HepG2 (cell line): ENCODE data around the gene MRPS25. TPM values are rescaled to one million over a fixed set of nuclear protein-coding genes. Genes with fewer than 3 reads are reported as not detected.

Experiments used
- ATAC-seq: fragments of 200-7000 bp; cut with Tn5 transposase; 3 replicates; pipeline ENCODE4 v1.9.1; 2020; ENCODE audit warnings: mild to moderate bottlenecking, moderate library complexity
- BruUV-seq: library from RNA; stranded (reverse); fragments of 400-500 nt; replicated peaks from 2 replicates; lab custom pipeline; 2021; lab: Mats Ljungman, UMichigan
- CTCF ChIA-PET: fragments of 300-600 bp; formaldehyde crosslinking; extraction: SDS; loops from one replicate; lab custom pipeline; 2021; ENCODE audit warnings: low total read pairs, inconsistent platforms, low intra/inter-chr PET ratio; lab: Yijun Ruan, JAX
- POLR2A ChIA-PET: fragments of 350-600 bp; sonication (Branson Sonifier 250); formaldehyde crosslinking; loops from one replicate; lab custom pipeline; 2020; ENCODE audit warnings: antibody characterized with exemption, inconsistent platforms; lab: Yijun Ruan, JAX
- DNase-seq: peaks from one replicate; pipeline ENCODE4 v3.0.0-alpha.2; 2015; ENCODE audit warnings: low spot score
- FAIRE-seq: peaks from 3 replicates; lab custom pipeline; 2011; peaks lifted over from hg19 to GRCh38; lab: Jason Lieb, UNC
- H2AFZ ChIP-seq: one replicate; pipeline ENCODE4 v1.6.1; 2011; ENCODE audit warnings: low read length, inconsistent platforms
- H3K27ac ChIP-seq: fragments of 300-600 bp; 3 replicates; pipeline ENCODE4 v1.8.0; 2011; ENCODE audit warnings: mixed run types, mild to moderate bottlenecking, mixed read lengths, low read length, inconsistent platforms; ENCODE audit not compliant: insufficient read depth; ENCODE audit errors: extremely low read length
- H3K27me3 ChIP-seq, 2 experiments: fragments of 200-600 bp in 1 of 2; 2 replicates in 1 of 2; 3 replicates in 1 of 2; pipeline versions ENCODE4 v1.6.0 to v1.8.0; 2011; ENCODE audit warnings: low read length in 2 of 2, mild to moderate bottlenecking in 2 of 2, moderate library complexity in 2 of 2, inconsistent platforms in 1 of 2; ENCODE audit not compliant: insufficient read depth in 2 of 2, control insufficient read depth in 1 of 2
- H3K36me3 ChIP-seq, 2 experiments: fragments of 200-600 bp in 1 of 2; replicated peaks in 1 of 2; 2 replicates in 1 of 2; 3 replicates in 1 of 2; pipeline versions ENCODE4 v1.5.1 to v1.8.0; 2011; ENCODE audit warnings: low read length in 2 of 2, inconsistent platforms in 1 of 2; ENCODE audit not compliant: insufficient read depth in 2 of 2, control insufficient read depth in 1 of 2
- H3K4me1 ChIP-seq: 2 replicates; pipeline ENCODE4 v1.5.1; 2012; ENCODE audit warnings: low read length, inconsistent platforms; ENCODE audit not compliant: insufficient read depth
- H3K4me2 ChIP-seq: 2 replicates; pipeline ENCODE4 v1.6.0; 2011; ENCODE audit warnings: low read depth, low read length, inconsistent platforms
- H3K4me3 ChIP-seq, 3 experiments: fragments of 200-600 bp in 1 of 3; sonication (generic), shearing (Covaris generic) in 1 of 3; replicated peaks in 1 of 3; 2 replicates each; pipeline ENCODE4 v1.5.1; 2011 to 2016; ENCODE audit warnings: low read length in 3 of 3, inconsistent platforms in 2 of 3, low read depth in 2 of 3, mild to moderate bottlenecking in 2 of 3, control low read depth in 1 of 3, mixed read lengths in 1 of 3; ENCODE audit not compliant: insufficient read depth in 1 of 3
- H3K79me2 ChIP-seq: one replicate; pipeline ENCODE4 v1.6.1; 2011; ENCODE audit warnings: low read length, inconsistent platforms; ENCODE audit not compliant: insufficient read depth
- H3K9ac ChIP-seq: 2 replicates; pipeline ENCODE4 v1.6.0; 2011; ENCODE audit warnings: mild to moderate bottlenecking, low read depth, low read length, inconsistent platforms; ENCODE audit not compliant: insufficient read depth
- H3K9me3 ChIP-seq: 2 replicates; pipeline ENCODE4 v1.5.1; 2012; ENCODE audit warnings: mild to moderate bottlenecking, low read length
- H4K20me1 ChIP-seq: 2 replicates; pipeline ENCODE4 v1.6.0; 2011; ENCODE audit warnings: inconsistent platforms, mild to moderate bottlenecking, low read length, moderate library complexity; ENCODE audit not compliant: insufficient read depth
- AKAP8 ChIP-seq: sonication (generic); formaldehyde crosslinking; IDR thresholded peaks from 2 replicates; pipeline ENCODE4 v1.5.1; 2020; ENCODE audit warnings: mild to moderate bottlenecking, missing genetic modification reagents
- CSRNP2 ChIP-seq: sonication (generic); formaldehyde crosslinking; conservative IDR thresholded peaks from 2 replicates; pipeline ENCODE4 v1.8.0; 2022; ENCODE audit warnings: low read depth, missing genetic modification reagents
- NFE2L2 ChIP-seq: fragments of 150-350 bp; IDR thresholded peaks from 2 replicates; pipeline ENCODE4 v1.6.1; 2014; ENCODE audit warnings: low read length
- PLRG1 ChIP-seq: fragments of 450-650 bp; conservative IDR thresholded peaks from 2 replicates; pipeline ENCODE4 v1.6.1; 2016
- PRPF4 ChIP-seq: fragments of 200-400 bp; formaldehyde crosslinking; IDR thresholded peaks from 2 replicates; pipeline ENCODE4 v1.6.1; 2016; ENCODE audit warnings: low read length, low read depth; ENCODE audit not compliant: poor library complexity, severe bottlenecking
- ZBTB2 ChIP-seq: sonication (generic); formaldehyde crosslinking; IDR thresholded peaks from 2 replicates; pipeline ENCODE4 v1.8.0; 2022; ENCODE audit warnings: low read depth, missing genetic modification reagents
- ZNF124 ChIP-seq: sonication (generic); formaldehyde crosslinking; IDR thresholded peaks from 2 replicates; pipeline ENCODE4 v1.4.0; 2020; ENCODE audit warnings: missing genetic modification reagents
- ZNF276 ChIP-seq: sonication (generic); formaldehyde crosslinking; IDR thresholded peaks from 2 replicates; pipeline ENCODE4 v1.4.0; 2020; ENCODE audit warnings: mild to moderate bottlenecking, low read depth, missing genetic modification reagents
- ZNF30 ChIP-seq: sonication (generic); formaldehyde crosslinking; IDR thresholded peaks from 2 replicates; pipeline ENCODE4 v1.5.0; 2020; ENCODE audit warnings: mild to moderate bottlenecking, missing genetic modification reagents
- ZNF678 ChIP-seq: sonication (generic); formaldehyde crosslinking; IDR thresholded peaks from 2 replicates; pipeline ENCODE4 v1.4.0; 2020; ENCODE audit warnings: mild to moderate bottlenecking, missing genetic modification reagents
- ZNF770 ChIP-seq: sonication (generic); formaldehyde crosslinking; IDR thresholded peaks from 2 replicates; pipeline ENCODE4 v1.5.0; 2020; ENCODE audit warnings: mild to moderate bottlenecking, missing genetic modification reagents
- WGBS: methylation state at CpG from one replicate; pipeline ENCODE4 v1.1.6; 2017; ENCODE audit warnings: low lambda C conversion rate; 5-methylcytosine and 5-hydroxymethylcytosine counted together
- in situ Hi-C: cut with HindIII; loops from 2 replicates; pipeline ENCODE4 v1.10.0; 2017; ENCODE audit warnings: low pct_unique_long_range_greater_than_20kb; ENCODE audit not compliant: extremely low pct_ligation_motif_present
- intact Hi-C: fragments of 100-400 bp; cut with micrococcal nuclease; formaldehyde crosslinking; loops from one replicate; pipeline ENCODE4 v1.10.0; 2022; ENCODE audit not compliant: unreplicated experiment
- polyA plus RNA-seq, 8 experiments: library from polyadenylated mRNA; depleted of rRNA in 3 of 8; stranded (reverse) in 7 of 8; unstranded in 1 of 8; fragments of >200 nt; fragmentation: Illumina TruSeq in 4 of 8; extraction: Trizol in 4 of 8; gene quantifications; 2 replicates each; pipeline versions ENCODE4 v1.2.1 to v1.2.3, GENCODE V29; 2011 to 2016; ENCODE audit warnings: low read depth in 4 of 8, missing spikeins in 1 of 8, mixed read lengths in 1 of 8; ENCODE audit not compliant: insufficient read depth in 1 of 8
- total RNA-seq, 5 experiments: library from RNA; depleted of rRNA; stranded (reverse); fragments of >200 nt; fragmentation: Illumina TruSeq; extraction: Trizol; gene quantifications; 2 replicates each; pipeline ENCODE4 v1.2.3, GENCODE V29; 2016; ENCODE audit warnings: low read depth in 1 of 5
- TF ChIP-seq, protein P1 (sequence below): IDR thresholded peaks from 2 replicates; pipeline ENCODE4 v1.6.1; 2016; ENCODE audit warnings: missing genetic modification reagents, missing compliant biosample characterization

The MRPS25 gene
- total and polyA plus RNA-seq, 2 of the 13 experiments (the other 11 are each of a cell fraction or from before 2014, with no cell fraction given), result 60.1 to 74.3 TPM

GRCh38 chr3:15011174-15011573 is 53.9 kb downstream of the MRPS25 start:
- no peak overlapping the region for H3K4me2 ChIP-seq
- no peak for ATAC-seq
- H3K27ac ChIP-seq, result no peak overlapping the region
- POLR2A ChIA-PET, result no interaction called here
- H3K27me3 ChIP-seq, result no peaks in the 10 kb centered on the region
- H3K79me2 ChIP-seq, result no peaks in the 10 kb centered on the region
- H3K36me3 ChIP-seq, result peaks cover 12 to 51% of the 10 kb centered on the region in 2 experiments
- no peak overlapping the region for H2AFZ ChIP-seq
- no peak overlapping the region for H3K9ac ChIP-seq
- H3K9me3 ChIP-seq, result no peaks in the 10 kb centered on the region
- intact Hi-C loops, result no loop called here
- no peak for TF ChIP-seq NFE2L2
- TF ChIP-seq, all 625 proteins: peak for 0
- no TSS peak for BruUV-seq
- H4K20me1 ChIP-seq, result no peaks in the 10 kb centered on the region
- CTCF ChIA-PET, result no interaction called here
- in situ Hi-C loops, result no loop called here
- WGBS, result 98% methylated on average over 5 of the region's 5 CpGs
- no peak overlapping the region for H3K4me3 ChIP-seq
- no peaks in the 10 kb centered on the region for H3K4me1 ChIP-seq
- FAIRE-seq (no peak), DNase-seq (no peak)

- Histone ChIP-seq H3K9me3 (no peaks in the 10 kb centered on the region), H3K27ac (no peak overlapping the region), H3K9ac (no peak overlapping the region), H3K27me3 (no peaks in the 10 kb centered on the region), H3K4me2 (no peak overlapping the region), H4K20me1 (no peaks in the 10 kb centered on the region), H3K36me3 (peaks cover 11 to 50% of the 10 kb centered on the region in 2 experiments), H3K4me1 (no peaks in the 10 kb centered on the region), H3K4me3 (no peak overlapping the region), H2AFZ (no peak overlapping the region), H3K79me2 (no peaks in the 10 kb centered on the region)
- ATAC-seq (no peak), FAIRE-seq (no peak), DNase-seq (no peak)
- ChIA-PET POLR2A (no interaction called here), CTCF (no interaction called here)
- no TSS peak for BruUV-seq
- intact Hi-C loops, result no loop called here
- 100% methylated on average over 1 of the region's 1 CpG for WGBS
- in situ Hi-C loops, result no loop called here
- TF ChIP-seq CSRNP2 (CRISPR knock-in tag) (no peak), ZNF30 (no peak), ZNF276 (CRISPR knock-in tag) (no peak), AKAP8 (CRISPR knock-in tag) (no peak), PRPF4 (no peak), ZNF770 (CRISPR knock-in tag) (no peak), PLRG1 (no peak), ZNF678 (no peak), ZNF124 (no peak), ZBTB2 (CRISPR knock-in tag) (no peak)
- TF ChIP-seq, protein P1, sequence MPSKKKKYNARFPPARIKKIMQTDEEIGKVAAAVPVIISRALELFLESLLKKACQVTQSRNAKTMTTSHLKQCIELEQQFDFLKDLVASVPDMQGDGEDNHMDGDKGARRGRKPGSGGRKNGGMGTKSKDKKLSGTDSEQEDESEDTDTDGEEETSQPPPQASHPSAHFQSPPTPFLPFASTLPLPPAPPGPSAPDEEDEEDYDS (CRISPR knock-in tag), result no peak
Observed at GRCh38 chr3:15010664-15011063, 54.5 kb downstream of the MRPS25 start.
